OCI-LY7 (cell line): Measurements from ENCODE around the gene FZD1. TPM values are rescaled to one million over a fixed set of nuclear protein-coding genes. Genes with fewer than 3 reads are reported as not detected.

ENCODE experiments used
- BruUV-seq: library from RNA; stranded (reverse); fragments of 400-500 nt; replicated peaks from 2 replicates; lab custom pipeline; 2021; lab: Mats Ljungman, UMichigan
- CTCF ChIA-PET: fragments of 300-600 bp; sonication (Branson Sonifier 250); formaldehyde crosslinking; loops from one replicate; lab custom pipeline; 2022; ENCODE audit warnings: antibody characterized with exemption; ENCODE audit not compliant: unreplicated experiment; lab: Charles Lee
- POLR2A ChIA-PET: fragments of 300-600 bp; sonication (Branson Sonifier 250); formaldehyde crosslinking; loops from one replicate; lab custom pipeline; 2022; ENCODE audit warnings: antibody characterized with exemption; lab: Charles Lee
- DNase-seq: peaks from one replicate; pipeline ENCODE4 v3.0.0-alpha.2; 2015; ENCODE audit warnings: low spot score
- H2AFZ ChIP-seq: fragments of 200-600 bp; sonication (generic), shearing (Covaris generic); 2 replicates; pipeline ENCODE4 v1.6.1; 2014; ENCODE audit warnings: mild to moderate bottlenecking, antibody characterized with exemption, low read length, moderate library complexity
- H3K27ac ChIP-seq: fragments of 200-600 bp; sonication (generic); 2 replicates; pipeline ENCODE4 v1.5.1; 2014; ENCODE audit warnings: mixed run types, low read depth, mild to moderate bottlenecking, moderate library complexity, low read length, inconsistent platforms; ENCODE audit not compliant: poor library complexity, severe bottlenecking
- H3K36me3 ChIP-seq: fragments of 200-600 bp; sonication (generic); 2 replicates; pipeline ENCODE4 v1.6.1; 2014; ENCODE audit warnings: mild to moderate bottlenecking, antibody characterized with exemption, low read length, moderate library complexity, mixed read lengths; ENCODE audit not compliant: insufficient read depth
- H3K4me1 ChIP-seq: fragments of 200-600 bp; sonication (generic); 2 replicates; pipeline ENCODE4 v1.5.1; 2014; ENCODE audit warnings: mild to moderate bottlenecking, low read length; ENCODE audit not compliant: insufficient read depth, poor library complexity, severe bottlenecking
- H3K4me2 ChIP-seq: fragments of 200-600 bp; sonication (generic); 2 replicates; pipeline ENCODE4 v1.6.1; 2014; ENCODE audit warnings: mild to moderate bottlenecking, low read length
- H3K4me3 ChIP-seq: fragments of 200-600 bp; sonication (generic); 2 replicates; pipeline ENCODE4 v1.5.1; 2014; ENCODE audit warnings: mild to moderate bottlenecking, low read depth, low read length; ENCODE audit not compliant: poor library complexity, severe bottlenecking
- H3K79me2 ChIP-seq: fragments of 200-600 bp; sonication (generic); 2 replicates; pipeline ENCODE4 v1.6.1; 2016; ENCODE audit warnings: low read depth, mild to moderate bottlenecking, low read length, moderate library complexity, mixed read lengths; ENCODE audit not compliant: insufficient read depth
- H3K9me2 ChIP-seq: fragments of 200-600 bp; sonication (generic); 2 replicates; pipeline ENCODE4 v1.6.1; 2016; ENCODE audit warnings: mild to moderate bottlenecking, low read length, mixed read lengths; ENCODE audit not compliant: insufficient read depth
- H3K9me3 ChIP-seq: fragments of 200-600 bp; sonication (generic); 2 replicates; pipeline ENCODE4 v1.6.1; 2014; ENCODE audit warnings: mild to moderate bottlenecking, mixed run types, low read length, mixed read lengths
- H4K20me1 ChIP-seq: fragments of 200-600 bp; sonication (generic); 2 replicates; pipeline ENCODE4 v1.6.1; 2014; ENCODE audit warnings: mild to moderate bottlenecking, antibody characterized with exemption, low read length, moderate library complexity, mixed read lengths; ENCODE audit not compliant: insufficient read depth
- CTCF ChIP-seq: fragments of 200-600 bp; sonication (generic); conservative IDR thresholded peaks from 2 replicates; pipeline ENCODE4 v1.5.1; 2014; ENCODE audit warnings: mild to moderate bottlenecking, antibody characterized with exemption, low read length, moderate library complexity, mixed read lengths
- EZH2phosphoT487 ChIP-seq: fragments of 200-600 bp; sonication (generic); IDR thresholded peaks from 2 replicates; pipeline ENCODE4 v1.6.1; 2018; ENCODE audit warnings: low read depth, borderline replicate concordance, mild to moderate bottlenecking, mixed run types, antibody characterized with exemption, low read length, moderate library complexity, mixed read lengths
- intact Hi-C: fragments of 100-400 bp; cut with micrococcal nuclease; formaldehyde crosslinking; loops from one replicate; pipeline ENCODE4 v1.10.0; 2022; ENCODE audit not compliant: unreplicated experiment
- total RNA-seq, 2 experiments: library from RNA; depleted of rRNA in 1 of 2; stranded (reverse); fragments of >200 nt in 1 of 2; shearing (Covaris generic) in 1 of 2; gene quantifications; 2 replicates each; pipeline ENCODE4 v1.2.3, GENCODE V29; 2014 to 2022

Gene FZD1
- total RNA-seq, 2 experiments from 2014 or later = 1.3 to 2.4 TPM

GRCh38 chr7:91293136-91293535, 28.9 kb downstream of the FZD1 start:
- Histone ChIP-seq H3K79me2 (no peaks in the 10 kb centered on the region), H3K9me3 (no peaks in the 10 kb centered on the region), H3K4me3 (no peak overlapping the region), H3K27ac (no peak overlapping the region), H3K4me2 (no peak overlapping the region), H3K9me2 (no peaks in the 10 kb centered on the region), H2AFZ (no peak overlapping the region), H3K4me1 (no peaks in the 10 kb centered on the region), H3K36me3 (no peaks in the 10 kb centered on the region), H4K20me1 (no peaks in the 10 kb centered on the region)
- no TSS peak for BruUV-seq
- TF ChIP-seq EZH2phosphoT487 = no peak
- no peak for TF ChIP-seq CTCF
- CTCF ChIA-PET = no interaction called here
- POLR2A ChIA-PET = interaction anchor here (0.6 to 0.7 kb wide), 2 partner anchors 218 to 232 kb away, joined by 4 to 5 read pairs; no protein-coding TSS in a partner anchor
- intact Hi-C loops = no loop called here
- DNase-seq = no peak

- H3K4me1 ChIP-seq = no peaks in the 10 kb centered on the region
- no peak overlapping the region for H3K4me2 ChIP-seq
- H2AFZ ChIP-seq = no peak overlapping the region
- intact Hi-C loops = no loop called here
- H3K9me3 ChIP-seq = no peaks in the 10 kb centered on the region
- H4K20me1 ChIP-seq = no peaks in the 10 kb centered on the region
- DNase-seq = no peak
- ChIA-PET POLR2A (interaction anchor here (0.7 kb wide), 1 partner anchor 218 kb away, joined by 4 read pairs; no protein-coding TSS in a partner anchor), CTCF (no interaction called here)
- no peaks in the 10 kb centered on the region for H3K36me3 ChIP-seq
- H3K9me2 ChIP-seq = no peaks in the 10 kb centered on the region
- BruUV-seq = no TSS peak
- H3K4me3 ChIP-seq = no peak overlapping the region
- TF ChIP-seq CTCF (no peak), EZH2phosphoT487 (no peak)
- no peak overlapping the region for H3K27ac ChIP-seq
- no peaks in the 10 kb centered on the region for H3K79me2 ChIP-seq
Measured at GRCh38 chr7:91293840-91294239, 29.6 kb downstream of the FZD1 start.

GRCh38 chr7:91294639-91295220, 30.5 kb downstream of the FZD1 start:
- Histone ChIP-seq H3K36me3 (no peaks in the 10 kb centered on the region), H3K4me2 (no peak overlapping the region), H3K27ac (no peak overlapping the region), H3K9me3 (no peaks in the 10 kb centered on the region), H3K79me2 (no peaks in the 10 kb centered on the region), H2AFZ (no peak overlapping the region), H4K20me1 (no peaks in the 10 kb centered on the region), H3K9me2 (no peaks in the 10 kb centered on the region), H3K4me3 (no peak overlapping the region), H3K4me1 (no peaks in the 10 kb centered on the region)
- ChIA-PET POLR2A (no interaction called here), CTCF (no interaction called here)
- BruUV-seq = no TSS peak
- intact Hi-C loops = no loop called here
- DNase-seq = no peak
- no peak for TF ChIP-seq CTCF
- no peak for TF ChIP-seq EZH2phosphoT487
